Measurements from ENCODE around the gene HDAC9. TPM values are rescaled to one million over a fixed set of nuclear protein-coding genes. Genes with fewer than 3 reads are reported as not detected.
A peak's percentile ranks its signal among the peaks of the same experiment; 100 is the strongest.

The HDAC9 gene
- total RNA-seq, 1 donor from 2014 or later: 3.6 TPM

DNA sequence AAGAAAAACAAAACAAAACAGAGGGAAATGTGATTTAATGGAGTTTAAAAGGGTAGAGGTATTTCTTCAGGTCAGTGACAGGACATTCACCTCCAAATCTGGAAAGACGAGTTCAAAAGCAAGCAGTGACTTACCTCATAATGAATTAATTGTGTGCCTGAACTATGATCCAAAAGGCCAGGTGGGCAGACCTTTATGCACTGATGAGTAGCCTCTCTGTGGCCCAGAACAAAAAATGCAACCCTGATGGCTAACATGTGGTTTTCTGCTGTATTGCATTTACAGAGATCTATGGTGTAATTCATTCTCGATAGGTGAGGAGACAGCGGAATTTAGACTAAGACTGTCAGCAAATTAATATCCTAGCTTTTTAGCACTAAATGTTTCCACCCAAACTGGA is 142.0 kb downstream of the HDAC9 start:
- H3K4me1 Mint-ChIP-seq (ENCODE audit: low read depth): peaks cover 7% of the 10 kb centered on the region
- H3K36me3 Mint-ChIP-seq (ENCODE audit: insufficient read depth): no peaks in the 10 kb centered on the region
- H3K4me3 Mint-ChIP-seq (ENCODE audit: low read depth): no peak overlapping the region
- DNase-seq (ENCODE audit: low spot score, unreplicated experiment): no peak
- peak overlapping the region; percentile 46 for H3K27ac Mint-ChIP-seq
- H3K9me3 Mint-ChIP-seq (ENCODE audit: low read depth): no peaks in the 10 kb centered on the region
- no peaks in the 10 kb centered on the region for H3K27me3 Mint-ChIP-seq
- TF ChIP-seq, protein P1, sequence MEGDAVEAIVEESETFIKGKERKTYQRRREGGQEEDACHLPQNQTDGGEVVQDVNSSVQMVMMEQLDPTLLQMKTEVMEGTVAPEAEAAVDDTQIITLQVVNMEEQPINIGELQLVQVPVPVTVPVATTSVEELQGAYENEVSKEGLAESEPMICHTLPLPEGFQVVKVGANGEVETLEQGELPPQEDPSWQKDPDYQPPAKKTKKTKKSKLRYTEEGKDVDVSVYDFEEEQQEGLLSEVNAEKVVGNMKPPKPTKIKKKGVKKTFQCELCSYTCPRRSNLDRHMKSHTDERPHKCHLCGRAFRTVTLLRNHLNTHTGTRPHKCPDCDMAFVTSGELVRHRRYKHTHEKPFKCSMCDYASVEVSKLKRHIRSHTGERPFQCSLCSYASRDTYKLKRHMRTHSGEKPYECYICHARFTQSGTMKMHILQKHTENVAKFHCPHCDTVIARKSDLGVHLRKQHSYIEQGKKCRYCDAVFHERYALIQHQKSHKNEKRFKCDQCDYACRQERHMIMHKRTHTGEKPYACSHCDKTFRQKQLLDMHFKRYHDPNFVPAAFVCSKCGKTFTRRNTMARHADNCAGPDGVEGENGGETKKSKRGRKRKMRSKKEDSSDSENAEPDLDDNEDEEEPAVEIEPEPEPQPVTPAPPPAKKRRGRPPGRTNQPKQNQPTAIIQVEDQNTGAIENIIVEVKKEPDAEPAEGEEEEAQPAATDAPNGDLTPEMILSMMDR (IDR thresholded peaks at IDR 0.05; ENCODE audit: unreplicated experiment): no peak

DNA sequence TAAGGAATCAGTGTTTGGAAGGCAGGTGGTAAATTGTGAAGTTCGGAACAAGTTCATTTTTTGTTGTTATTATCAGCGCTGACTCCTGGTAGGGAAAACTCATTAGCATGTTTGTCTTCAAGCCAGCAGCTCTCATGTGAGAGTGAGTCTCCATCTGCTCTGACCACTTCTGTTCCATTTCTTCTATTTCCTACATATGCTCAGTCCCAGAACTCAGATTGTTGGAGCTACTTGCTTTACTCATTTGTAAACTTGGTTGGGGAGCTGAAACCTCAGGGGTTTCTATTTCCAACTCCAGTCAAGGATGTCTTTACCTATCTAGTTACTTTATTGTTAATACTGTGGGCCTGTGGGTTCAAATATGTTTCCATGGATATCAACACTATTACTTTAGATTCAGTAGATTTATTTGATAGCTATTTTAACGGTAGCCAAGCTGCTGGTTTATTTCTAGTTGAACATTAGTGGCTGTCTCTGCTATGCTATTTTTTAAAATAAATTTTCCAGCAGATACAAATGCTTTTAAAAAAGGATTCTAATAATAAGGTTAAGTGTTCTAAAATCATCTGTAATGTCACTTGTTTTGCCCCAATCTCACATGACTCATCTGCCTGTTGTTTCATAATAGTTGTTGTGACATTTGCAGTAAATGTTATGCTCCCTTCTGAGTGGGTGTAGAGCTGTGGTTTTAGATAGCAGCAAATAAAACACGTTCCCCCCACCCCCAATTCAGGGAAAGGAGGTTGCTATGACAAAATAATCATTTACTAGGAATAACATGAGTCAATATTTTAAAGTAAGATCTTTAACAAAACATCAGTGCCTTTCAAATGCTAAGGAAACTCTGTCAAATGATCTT is 143.3 kb downstream of the HDAC9 start:
- H3K9me3 Mint-ChIP-seq (ENCODE audit: low read depth): no peaks in the 10 kb centered on the region

DNA sequence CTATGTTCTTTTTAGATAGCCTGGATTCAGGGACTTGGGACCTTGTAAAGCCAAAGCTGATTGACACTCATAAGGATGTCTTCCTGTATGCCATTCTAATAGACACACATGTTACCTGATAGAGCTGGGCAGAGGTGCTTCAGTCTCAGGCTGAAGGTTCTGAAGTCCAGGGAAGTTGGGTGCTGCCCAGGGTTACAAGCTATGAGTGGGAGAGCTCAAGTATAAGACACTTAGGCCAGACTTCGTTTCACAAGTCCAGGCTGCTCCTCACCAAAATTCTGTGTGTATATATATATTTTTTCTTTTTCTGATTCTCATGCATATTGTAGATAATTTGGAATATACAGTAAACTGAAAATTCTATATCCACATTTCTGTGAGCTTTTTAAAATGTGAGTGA is 144.2 kb downstream of the HDAC9 start:
- DNase-seq (ENCODE audit: low spot score, unreplicated experiment): no peak
- H3K9me3 Mint-ChIP-seq (ENCODE audit: low read depth): no peaks in the 10 kb centered on the region
- H3K27ac Mint-ChIP-seq: no peak overlapping the region
- no peak overlapping the region for H3K4me3 Mint-ChIP-seq (ENCODE audit: low read depth)
- TF ChIP-seq, protein P1 (IDR thresholded peaks at IDR 0.05; ENCODE audit: unreplicated experiment): no peak
- no peaks in the 10 kb centered on the region for H3K27me3 Mint-ChIP-seq
- peaks cover 7% of the 10 kb centered on the region for H3K4me1 Mint-ChIP-seq (ENCODE audit: low read depth)
- H3K36me3 Mint-ChIP-seq (ENCODE audit: insufficient read depth): no peaks in the 10 kb centered on the region

More for the DNA sequence above, 143.3 kb downstream of the HDAC9 start:
- H3K36me3 Mint-ChIP-seq (ENCODE audit: insufficient read depth): no peaks in the 10 kb centered on the region
- no peak overlapping the region for H3K27ac Mint-ChIP-seq
- TF ChIP-seq, protein P1 (IDR thresholded peaks at IDR 0.05; ENCODE audit: unreplicated experiment): no peak
- no peak for DNase-seq (ENCODE audit: low spot score, unreplicated experiment)
- H3K4me3 Mint-ChIP-seq (ENCODE audit: low read depth): no peak overlapping the region
- no peaks in the 10 kb centered on the region for H3K27me3 Mint-ChIP-seq
- peaks cover 7% of the 10 kb centered on the region for H3K4me1 Mint-ChIP-seq (ENCODE audit: low read depth)

DNA sequence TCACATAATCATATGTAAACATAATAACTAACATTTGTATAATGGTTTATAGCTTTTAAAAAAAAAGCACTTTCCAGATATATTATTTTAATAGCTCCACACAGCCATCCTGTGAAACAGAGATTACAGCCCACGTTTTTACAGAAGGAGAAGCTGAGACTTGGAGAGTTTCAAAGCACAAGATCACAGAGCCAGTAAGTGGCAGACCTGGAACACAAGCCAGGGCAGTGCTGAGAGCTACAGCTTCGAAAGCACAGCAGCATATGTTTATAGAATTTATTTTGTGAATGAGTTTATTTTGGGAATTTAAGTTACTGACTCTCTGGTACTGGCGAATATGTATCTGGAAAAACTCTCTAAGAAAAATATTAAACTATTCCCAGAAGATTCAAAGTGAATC is 149.4 kb downstream of the HDAC9 start:
- TF ChIP-seq, protein P1 (IDR thresholded peaks at IDR 0.05; ENCODE audit: unreplicated experiment): no peak
- no peak overlapping the region for H3K27ac Mint-ChIP-seq
- no peak overlapping the region for H3K4me3 Mint-ChIP-seq (ENCODE audit: low read depth)
- H3K27me3 Mint-ChIP-seq: no peaks in the 10 kb centered on the region
- H3K4me1 Mint-ChIP-seq (ENCODE audit: low read depth): no peaks in the 10 kb centered on the region
- DNase-seq (ENCODE audit: low spot score, unreplicated experiment): no peak
- H3K36me3 Mint-ChIP-seq (ENCODE audit: insufficient read depth): no peaks in the 10 kb centered on the region
- H3K9me3 Mint-ChIP-seq (ENCODE audit: low read depth): no peaks in the 10 kb centered on the region

DNA sequence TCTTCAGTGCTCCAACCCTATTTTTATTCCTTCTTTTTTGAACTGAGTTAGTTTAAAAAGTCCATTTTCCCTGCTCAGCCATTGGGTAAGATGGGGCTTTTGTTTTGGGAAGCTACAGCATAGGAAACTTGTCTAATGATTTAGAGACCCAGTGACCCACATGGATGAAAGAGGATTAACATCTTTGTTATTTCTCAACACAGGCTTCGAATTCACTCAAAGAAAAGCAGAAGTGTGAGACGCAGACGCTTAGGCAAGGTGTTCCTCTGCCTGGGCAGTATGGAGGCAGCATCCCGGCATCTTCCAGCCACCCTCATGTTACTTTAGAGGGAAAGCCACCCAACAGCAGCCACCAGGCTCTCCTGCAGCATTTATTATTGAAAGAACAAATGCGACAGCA is 152.0 kb downstream of the HDAC9 start:
- Mint-ChIP-seq H3K36me3 (ENCODE audit: insufficient read depth) (no peaks in the 10 kb centered on the region), H3K4me1 (ENCODE audit: low read depth) (no peaks in the 10 kb centered on the region), H3K27me3 (no peaks in the 10 kb centered on the region), H3K4me3 (ENCODE audit: low read depth) (no peak overlapping the region), H3K9me3 (ENCODE audit: low read depth) (no peaks in the 10 kb centered on the region), H3K27ac (no peak overlapping the region)
- no peak for DNase-seq (ENCODE audit: low spot score, unreplicated experiment)
- TF ChIP-seq, protein P1 (IDR thresholded peaks at IDR 0.05; ENCODE audit: unreplicated experiment): no peak

All from progenitor cell of endocrine pancreas (in vitro differentiated cells).